Myocyte (in vitro differentiated cells): ENCODE measurements around the gene AKR1C2. TPM values are rescaled to one million over a fixed set of nuclear protein-coding genes. Genes with fewer than 3 reads are reported as not detected.
"Not testable (repeated sequence)": the region's sequence is repeated elsewhere in the genome, so short reads cannot be mapped to it uniquely, and the experiment has no call there.

Source experiments
- DNase-seq: peaks from one replicate; pipeline ENCODE4 v3.0.0-alpha.2; 2012; ENCODE audit warnings: low read depth
- polyA plus RNA-seq: library from polyadenylated mRNA; unstranded; fragments of >200 nt; gene quantifications from one replicate; pipeline ENCODE4 v1.2.1, GENCODE V29; 2012; ENCODE audit warnings: missing spikeins
- total RNA-seq: library from RNA; depleted of rRNA; stranded (reverse); fragments of >200 nt; gene quantifications from 2 replicates; pipeline ENCODE4 v1.2.3, GENCODE V29; 2014

The AKR1C2 gene
- 33.3 and 49.4 TPM in 2 replicates for total RNA-seq
- 64.5 TPM for polyA plus RNA-seq

GRCh38 chr10:5003127-5004029 is at the start of gene AKR1C2:
TSS of gene AKR1C2 (minus strand) at chr10:5003857. CDS start at chr10:5003835, 22 bp downstream.
- DNase-seq: not testable (repeated sequence)

- DNase-seq: not testable (repeated sequence)
Measured at GRCh38 chr10:5052951-5053500, 49.4 kb upstream of the AKR1C2 start.

- peak; percentile 13 for DNase-seq
Measured at GRCh38 chr10:5047912-5048628, 44.4 kb upstream of the AKR1C2 start.

- not testable (repeated sequence) for DNase-seq
Measured at GRCh38 chr10:5047055-5047454, 43.4 kb upstream of the AKR1C2 start.

GRCh38 chr10:5046410-5046809 is 42.8 kb upstream of the AKR1C2 start:
- no peak for DNase-seq

GRCh38 chr10:5045095-5045494 is 41.4 kb upstream of the AKR1C2 start:
- DNase-seq: no peak

- DNase-seq: no peak
Measured at GRCh38 chr10:5043716-5044115, 40.1 kb upstream of the AKR1C2 start.

- no peak for DNase-seq
Measured at GRCh38 chr10:5042922-5043321, 39.3 kb upstream of the AKR1C2 start.

- DNase-seq: no peak
Measured at GRCh38 chr10:5041471-5042023, 37.9 kb upstream of the AKR1C2 start.

- no peak for DNase-seq
Measured at GRCh38 chr10:5040781-5041470, 37.3 kb upstream of the AKR1C2 start.

- DNase-seq: no peak
Measured at GRCh38 chr10:5040010-5040673, 36.5 kb upstream of the AKR1C2 start.

GRCh38 chr10:5038733-5039132 is 35.1 kb upstream of the AKR1C2 start:
- DNase-seq: no peak

- no peak for DNase-seq
Measured at GRCh38 chr10:5038101-5038500, 34.4 kb upstream of the AKR1C2 start.

GRCh38 chr10:5036511-5036910 is 32.9 kb upstream of the AKR1C2 start:
- DNase-seq: no peak

- DNase-seq: no peak
Measured at GRCh38 chr10:5035356-5035755, 31.7 kb upstream of the AKR1C2 start.

GRCh38 chr10:5034588-5034987 is 30.9 kb upstream of the AKR1C2 start:
- DNase-seq: no peak

- no peak for DNase-seq
Measured at GRCh38 chr10:5033061-5033778, 29.6 kb upstream of the AKR1C2 start.

GRCh38 chr10:5032444-5032843 is 28.8 kb upstream of the AKR1C2 start:
- not testable (repeated sequence) for DNase-seq

GRCh38 chr10:5031588-5031987 is 27.9 kb upstream of the AKR1C2 start:
- DNase-seq: not testable (repeated sequence)

- no peak for DNase-seq
Measured at GRCh38 chr10:5030989-5031388, 27.3 kb upstream of the AKR1C2 start.
